ENCODE results near the gene FNIP2.

DNA sequence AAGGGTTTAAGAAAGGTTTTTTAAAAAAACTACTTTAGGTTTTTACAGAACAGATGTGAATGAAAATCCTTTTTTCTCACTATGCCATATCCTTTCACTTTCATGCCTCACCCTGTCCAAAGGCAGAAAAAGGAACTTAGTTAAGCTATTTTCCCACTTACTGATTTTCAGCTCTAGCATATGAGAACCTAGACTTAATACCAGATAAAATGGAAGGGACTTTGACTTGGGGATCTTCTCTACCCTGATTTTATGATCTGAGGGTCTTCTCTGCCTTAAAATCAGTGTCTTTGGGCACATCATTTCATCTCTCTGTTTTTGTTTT, 42.4 kb downstream of the FNIP2 start:
- TF ChIP-seq YY1 (IDR thresholded peaks at IDR 0.05; ENCODE audit: insufficient read depth, insufficient read length) (no peak), SUZ12 (IDR thresholded peaks at IDR 0.05; ENCODE audit: extremely low read depth, insufficient read depth, insufficient read length) (no peak)
